ENCODE data around the gene ARL14.
"Not testable (repeated sequence)": the region's sequence is repeated elsewhere in the genome, so short reads cannot be mapped to it uniquely, and the experiment has no call there.

The ARL14 gene

GRCh38 chr3:160678292-160678842 lies 1.4 kb downstream of the ARL14 start:
- DNase-seq, result peak; percentile 81

- DNase-seq, result peak; percentile 22
These were observed 7.4 kb downstream of the ARL14 start for GRCh38 chr3:160684368-160684740.

- peak; percentile 10 for DNase-seq
These were observed 8.3 kb downstream of the ARL14 start for GRCh38 chr3:160685144-160685766.

GRCh38 chr3:160686955-160687535 lies 10.1 kb downstream of the ARL14 start:
- DNase-seq, result peak; percentile 22

- no peak for DNase-seq
These were observed 14.2 kb downstream of the ARL14 start for GRCh38 chr3:160691151-160691550.

GRCh38 chr3:160691962-160692361 lies 15.0 kb downstream of the ARL14 start:
- peak; percentile 64 for DNase-seq

GRCh38 chr3:160693191-160693590 lies 16.2 kb downstream of the ARL14 start:
- no peak for DNase-seq

- DNase-seq, result no peak
These were observed 17.4 kb downstream of the ARL14 start for GRCh38 chr3:160694345-160694744.

GRCh38 chr3:160695003-160695402 lies 18.0 kb downstream of the ARL14 start:
- DNase-seq, result no peak

GRCh38 chr3:160695915-160696327 lies 19.0 kb downstream of the ARL14 start:
- DNase-seq, result no peak

- peak; percentile 14 for DNase-seq
These were observed 20.8 kb downstream of the ARL14 start for GRCh38 chr3:160697637-160698380.

- no peak for DNase-seq
These were observed 21.7 kb downstream of the ARL14 start for GRCh38 chr3:160698599-160699195.

- no peak for DNase-seq
These were observed 24.5 kb downstream of the ARL14 start for GRCh38 chr3:160701490-160701889.

- DNase-seq, result no peak
These were observed 25.3 kb downstream of the ARL14 start for GRCh38 chr3:160702290-160702689.

- DNase-seq, result no peak
These were observed 27.0 kb downstream of the ARL14 start for GRCh38 chr3:160703974-160704373.

GRCh38 chr3:160707187-160707794 lies 30.3 kb downstream of the ARL14 start:
- peak; percentile 75 for DNase-seq

GRCh38 chr3:160709477-160710182 lies 32.7 kb downstream of the ARL14 start:
- peak; percentile 20 for DNase-seq

GRCh38 chr3:160713144-160713543 lies 36.2 kb downstream of the ARL14 start:
- not testable (repeated sequence) for DNase-seq

- DNase-seq, result no peak
These were observed 42.8 kb downstream of the ARL14 start for GRCh38 chr3:160719710-160720109.

GRCh38 chr3:160720123-160720746 lies 43.3 kb downstream of the ARL14 start:
- no peak for DNase-seq

- no peak for DNase-seq
These were observed 45.4 kb downstream of the ARL14 start for GRCh38 chr3:160722331-160722730.

- no peak for DNase-seq
These were observed 48.4 kb downstream of the ARL14 start for GRCh38 chr3:160725338-160725737.
